SH-SY5Y (cell line): ENCODE measurements around the gene GAS7.

Source experiments
- GATA2 ChIP-seq: IDR thresholded peaks from 2 replicates; pipeline ENCODE4 v1.6.1; 2011; ENCODE audit warnings: mild to moderate bottlenecking, low read depth, low read length
- GATA3 ChIP-seq: IDR thresholded peaks from 2 replicates; pipeline ENCODE4 v1.6.1; 2011; ENCODE audit warnings: low read depth, mild to moderate bottlenecking, low read length, moderate library complexity

DNA sequence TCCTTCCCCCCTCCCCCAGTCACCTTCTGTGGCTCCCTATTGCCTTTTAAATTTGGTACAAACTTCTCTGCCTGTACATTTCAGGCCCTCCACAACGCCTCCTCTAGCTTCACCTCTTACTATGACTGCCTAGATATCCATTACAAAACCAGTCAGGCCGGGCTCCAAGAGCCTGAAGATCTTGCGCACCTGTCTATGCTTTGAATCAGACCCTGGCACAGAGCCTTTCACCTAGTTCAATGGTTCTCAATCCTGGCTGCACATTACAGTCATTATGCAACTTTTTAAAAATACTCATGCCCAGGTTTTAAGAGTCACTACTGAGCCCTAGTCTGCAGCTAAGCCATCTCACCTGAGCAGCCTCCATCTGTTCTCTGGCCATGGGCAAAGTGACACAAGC, 1.6 kb upstream of the GAS7 start:
- TF ChIP-seq GATA2 (no peak), GATA3 (no peak)
